GM12891 (cell line): ENCODE measurements around the gene TLR5.

Experiments
- POLR2A ChIP-seq: IDR thresholded peaks from 2 replicates; pipeline ENCODE4 v1.6.1; 2011; ENCODE audit warnings: low read depth, low read length, control low read depth
- POLR2AphosphoS5 ChIP-seq: IDR thresholded peaks from 2 replicates; pipeline ENCODE4 v1.6.1; 2011; ENCODE audit warnings: low read depth, low read length, control low read depth
- SPI1 ChIP-seq: IDR thresholded peaks from 2 replicates; pipeline ENCODE4 v1.6.1; 2011; ENCODE audit warnings: low read depth, low read length, control low read depth
- TAF1 ChIP-seq: IDR thresholded peaks from 2 replicates; pipeline ENCODE4 v1.6.1; 2011; ENCODE audit warnings: low read depth, low read length, control low read depth

DNA sequence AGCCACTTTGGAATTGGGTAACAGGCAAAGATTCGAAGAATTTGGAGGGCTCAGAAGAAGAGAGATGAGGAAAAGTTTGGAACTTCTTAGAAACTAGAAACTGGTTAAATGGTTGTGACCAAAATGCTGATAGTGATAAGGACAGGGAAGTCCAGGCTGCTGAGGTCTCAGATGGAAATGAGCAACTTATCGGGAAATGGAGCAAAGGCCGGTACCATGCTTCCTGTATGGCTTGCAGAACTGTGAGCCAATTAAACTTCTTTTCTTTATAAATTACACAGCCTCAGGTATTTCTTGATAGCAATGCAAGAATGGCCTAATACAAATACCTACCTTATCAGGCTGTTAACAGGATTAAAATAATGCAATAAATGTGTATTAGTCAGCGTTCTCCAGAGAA is 9.4 kb upstream of the TLR5 start:
- TF ChIP-seq POLR2AphosphoS5 (no peak), POLR2A (no peak), TAF1 (no peak), SPI1 (no peak)
